ENCODE results near the gene ABI3BP.

DNA sequence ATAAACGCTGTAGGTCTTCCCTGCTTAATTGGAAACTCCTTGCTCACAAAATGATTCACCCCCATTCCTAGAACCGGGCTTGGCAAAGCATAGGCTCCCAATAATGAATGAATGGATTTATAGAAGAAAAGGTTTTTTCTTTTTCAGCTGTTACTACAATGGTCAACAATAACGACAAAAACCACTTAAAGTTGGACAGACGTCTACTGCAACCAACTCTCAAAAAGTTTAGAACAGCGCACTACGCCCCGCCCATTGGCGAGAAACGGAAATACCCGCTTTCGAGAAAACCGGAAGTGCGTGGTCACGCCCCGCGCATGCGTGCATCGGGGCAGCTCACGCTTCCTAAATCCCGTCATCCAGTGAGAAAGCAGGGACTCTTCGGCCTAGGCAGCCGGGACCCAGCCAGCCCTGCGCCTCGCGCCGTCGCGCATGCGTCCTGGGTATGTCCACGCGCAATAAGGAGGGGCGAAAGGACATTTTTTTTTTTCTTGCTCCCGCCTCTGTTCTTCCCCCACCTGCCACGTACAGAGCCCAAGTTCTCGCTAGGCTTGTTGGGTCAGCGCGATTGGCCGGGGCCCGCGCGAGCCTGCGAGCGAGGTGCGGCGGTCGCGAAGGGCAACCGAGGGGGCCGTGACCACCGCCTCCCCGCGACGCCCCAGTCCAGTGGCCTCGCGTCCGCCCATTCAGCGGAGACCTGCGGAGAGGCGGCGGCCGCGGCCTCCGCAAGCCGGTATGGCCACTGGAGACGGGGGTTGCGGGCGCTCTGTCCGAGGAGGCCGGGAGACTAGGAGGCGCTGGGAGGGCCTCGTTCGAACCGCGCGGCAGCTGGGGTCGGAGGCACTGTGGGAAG is 284.0 kb downstream of the ABI3BP start, which contains the start of gene TFG:
- TF ChIP-seq EP300 (IDR thresholded peaks at IDR 0.05; ENCODE audit: low read depth) (no peak), POLR2A (IDR thresholded peaks at IDR 0.05) (peak; percentile 81)
- TF ChIP-seq, protein P1, sequence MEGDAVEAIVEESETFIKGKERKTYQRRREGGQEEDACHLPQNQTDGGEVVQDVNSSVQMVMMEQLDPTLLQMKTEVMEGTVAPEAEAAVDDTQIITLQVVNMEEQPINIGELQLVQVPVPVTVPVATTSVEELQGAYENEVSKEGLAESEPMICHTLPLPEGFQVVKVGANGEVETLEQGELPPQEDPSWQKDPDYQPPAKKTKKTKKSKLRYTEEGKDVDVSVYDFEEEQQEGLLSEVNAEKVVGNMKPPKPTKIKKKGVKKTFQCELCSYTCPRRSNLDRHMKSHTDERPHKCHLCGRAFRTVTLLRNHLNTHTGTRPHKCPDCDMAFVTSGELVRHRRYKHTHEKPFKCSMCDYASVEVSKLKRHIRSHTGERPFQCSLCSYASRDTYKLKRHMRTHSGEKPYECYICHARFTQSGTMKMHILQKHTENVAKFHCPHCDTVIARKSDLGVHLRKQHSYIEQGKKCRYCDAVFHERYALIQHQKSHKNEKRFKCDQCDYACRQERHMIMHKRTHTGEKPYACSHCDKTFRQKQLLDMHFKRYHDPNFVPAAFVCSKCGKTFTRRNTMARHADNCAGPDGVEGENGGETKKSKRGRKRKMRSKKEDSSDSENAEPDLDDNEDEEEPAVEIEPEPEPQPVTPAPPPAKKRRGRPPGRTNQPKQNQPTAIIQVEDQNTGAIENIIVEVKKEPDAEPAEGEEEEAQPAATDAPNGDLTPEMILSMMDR (IDR thresholded peaks at IDR 0.05) = no peak

Data from transverse colon (tissue), 3 donors.